ENCODE data around the gene CTSV.
"Not testable (repeated sequence)": the region's sequence is repeated elsewhere in the genome, so short reads cannot be mapped to it uniquely, and the experiment has no call there.

The CTSV gene

DNA sequence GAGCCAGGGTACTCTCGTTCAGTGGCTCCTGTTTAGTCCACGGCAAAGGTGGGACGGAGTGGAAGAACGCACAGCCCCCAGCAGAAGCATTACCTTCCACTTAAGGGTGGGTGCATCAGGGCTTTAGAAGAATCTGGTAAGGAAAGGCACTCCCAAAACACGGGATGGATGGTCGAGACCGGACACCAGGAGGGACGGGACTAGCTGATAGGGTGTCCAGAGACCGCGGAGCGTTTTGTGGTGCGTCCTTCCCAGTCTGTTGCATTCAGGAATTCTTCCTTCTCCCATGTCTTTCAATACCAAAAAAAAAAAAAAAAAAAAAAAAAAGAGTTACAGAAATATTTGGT is 545 bp upstream of the CTSV start:
- peak in 3 of 4 experiments; percentile 26 to 32 (median 30) for DNase-seq

- DNase-seq: not testable (repeated sequence)
These were observed 15.4 kb downstream of the CTSV start for GRCh38 chr9:97023505-97023904.

GRCh38 chr9:97013151-97014132 is 25.5 kb downstream of the CTSV start:
- DNase-seq: peak; percentile 65 to 75 (median 70)

GRCh38 chr9:97012617-97013016 is 26.3 kb downstream of the CTSV start:
- peak; percentile 2 to 14 (median 8) for DNase-seq

DNA sequence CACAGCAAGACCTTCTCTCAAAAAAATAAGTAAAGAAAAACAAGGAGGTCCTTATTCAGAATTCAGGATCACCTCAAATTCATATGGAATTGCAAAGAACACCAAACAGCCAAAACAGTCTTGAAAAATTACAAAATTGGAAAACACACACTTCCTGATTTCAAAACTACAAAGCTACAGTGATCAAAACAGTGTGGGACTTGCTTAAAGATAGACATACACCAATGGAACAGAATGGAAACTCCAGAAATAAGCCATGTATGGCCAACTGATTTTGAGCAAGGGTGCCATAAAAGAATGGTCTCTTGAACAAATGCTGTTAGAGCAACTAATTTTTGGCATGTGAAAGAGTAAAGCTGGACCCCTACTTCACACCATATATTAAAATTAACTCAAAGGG is 36.7 kb downstream of the CTSV start:
- DNase-seq: peak in 1 of 4 experiments; percentile 25

DNA sequence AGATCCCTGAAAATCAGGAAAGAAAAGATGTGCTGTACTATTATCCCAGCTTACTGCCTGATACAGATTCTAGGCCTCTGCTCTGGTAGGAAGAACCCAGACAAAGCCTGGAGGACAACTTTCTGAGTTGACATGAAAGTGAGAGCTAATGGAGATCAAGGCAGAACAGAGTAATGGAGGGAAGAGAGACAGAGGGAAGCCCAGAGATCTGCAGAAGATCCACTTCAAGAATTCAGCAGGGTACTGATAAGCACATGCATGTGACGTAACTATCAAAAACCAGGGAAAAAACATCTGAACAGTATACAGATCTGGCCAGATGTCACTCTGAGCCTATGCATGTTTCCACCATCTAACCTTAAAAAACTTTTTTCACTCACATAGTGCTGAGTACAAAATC is 37.6 kb downstream of the CTSV start:
- not testable (repeated sequence) for DNase-seq

DNA sequence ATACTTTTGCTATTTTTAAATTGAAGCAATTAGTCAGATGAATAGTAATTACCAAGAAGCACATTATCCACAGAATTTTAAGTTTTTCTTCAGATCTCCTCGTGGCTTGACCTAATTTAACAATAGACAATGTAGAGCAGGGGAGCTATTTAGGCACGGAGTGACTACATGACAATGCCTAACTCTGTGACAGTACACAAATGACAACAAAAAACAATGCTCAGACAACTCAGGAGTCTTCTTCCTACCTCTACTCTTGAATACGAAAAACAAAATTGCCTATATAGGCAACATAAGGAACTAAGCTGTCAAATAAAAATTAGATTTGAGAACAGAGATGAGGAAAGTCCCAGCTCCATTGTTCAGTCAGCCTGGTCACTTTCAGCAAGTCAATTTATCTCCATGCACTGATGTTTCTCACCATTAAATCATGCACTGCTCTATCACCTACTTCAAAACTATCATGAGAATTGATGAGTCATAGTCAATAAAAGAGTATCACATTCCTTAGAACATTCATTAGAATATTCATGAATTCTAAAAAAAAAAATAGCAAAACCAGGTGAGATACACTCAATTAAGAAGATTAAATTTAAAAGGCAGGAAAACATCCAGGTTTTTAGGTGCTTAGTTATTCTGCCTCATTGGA is 38.7 kb downstream of the CTSV start:
- DNase-seq: not testable (repeated sequence)

- peak in 1 of 4 experiments; percentile 3 for DNase-seq
These were observed 39.2 kb downstream of the CTSV start for GRCh38 chr9:96999733-97000132.

- not testable (repeated sequence) for DNase-seq
These were observed 41.8 kb downstream of the CTSV start for GRCh38 chr9:96997009-96997701.

GRCh38 chr9:96994531-96995016 is 44.4 kb downstream of the CTSV start:
- DNase-seq: not testable (repeated sequence)

DNA sequence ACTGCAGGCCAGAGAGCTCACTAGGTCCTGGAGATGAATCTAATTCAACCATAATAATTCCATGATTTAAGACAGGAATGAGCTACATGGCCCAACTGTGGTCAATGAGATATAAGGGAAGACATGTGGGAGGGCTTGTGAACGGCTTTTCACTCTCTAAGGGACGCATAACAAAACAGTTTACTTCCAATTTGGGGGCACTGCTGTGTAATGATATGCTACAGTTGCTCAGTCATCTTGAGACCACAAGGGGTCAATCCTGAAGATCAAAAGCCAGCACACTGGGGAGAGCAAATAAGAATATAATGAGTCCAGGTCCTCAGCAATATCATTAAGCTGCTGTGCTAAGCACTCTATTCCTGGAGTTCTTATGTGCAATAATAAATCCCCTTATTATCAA is 46.6 kb downstream of the CTSV start:
- DNase-seq: not testable (repeated sequence)

DNA sequence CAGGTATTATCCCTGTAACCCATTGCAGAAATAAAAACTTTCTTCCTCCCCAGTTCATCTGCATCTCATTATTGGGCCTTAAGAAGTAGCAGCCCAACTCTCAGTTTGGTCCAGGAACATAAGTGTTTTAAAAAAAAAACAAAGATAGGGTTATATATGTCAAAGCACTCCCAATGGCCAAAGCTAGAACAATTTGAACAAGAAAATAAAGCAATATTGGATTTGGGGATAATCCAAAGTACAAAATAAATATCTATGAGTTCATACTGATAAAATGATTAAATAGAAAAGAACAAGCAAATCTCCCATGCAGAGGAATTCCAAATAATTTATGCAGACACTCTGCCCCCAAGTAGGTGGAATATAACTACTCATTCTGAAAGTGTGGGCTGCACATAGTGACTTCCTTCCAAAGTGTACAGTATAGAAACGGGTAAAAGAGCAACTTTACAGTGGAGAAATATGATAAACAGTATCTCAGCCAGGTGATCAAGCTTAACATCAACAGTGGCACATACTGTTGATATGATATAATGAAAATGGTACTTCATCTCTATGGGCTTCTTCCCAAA is 49.1 kb downstream of the CTSV start:
- peak in 1 of 4 experiments; percentile 11 for DNase-seq

DNA sequence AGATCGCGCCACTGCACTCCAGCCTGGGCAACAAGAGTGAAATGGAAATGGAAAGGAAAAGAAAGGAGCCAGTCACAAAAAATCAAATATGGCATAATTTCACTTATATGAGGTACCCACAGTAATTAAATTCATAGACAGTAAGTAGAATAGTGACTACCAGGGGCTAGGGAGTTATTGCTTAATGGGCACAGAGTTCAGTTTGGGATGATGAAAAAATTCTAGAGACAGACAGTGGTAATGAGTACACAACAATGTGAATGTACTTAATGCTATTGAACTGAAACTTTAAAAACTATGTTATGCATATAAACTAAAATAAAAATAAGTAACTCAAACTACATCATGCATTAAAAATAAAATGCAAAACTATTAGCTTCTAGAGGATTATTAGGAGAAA is 54.1 kb downstream of the CTSV start:
- DNase-seq: not testable (repeated sequence)

- not testable (repeated sequence) for DNase-seq
These were observed 54.8 kb downstream of the CTSV start for GRCh38 chr9:96984139-96984538.

DNA sequence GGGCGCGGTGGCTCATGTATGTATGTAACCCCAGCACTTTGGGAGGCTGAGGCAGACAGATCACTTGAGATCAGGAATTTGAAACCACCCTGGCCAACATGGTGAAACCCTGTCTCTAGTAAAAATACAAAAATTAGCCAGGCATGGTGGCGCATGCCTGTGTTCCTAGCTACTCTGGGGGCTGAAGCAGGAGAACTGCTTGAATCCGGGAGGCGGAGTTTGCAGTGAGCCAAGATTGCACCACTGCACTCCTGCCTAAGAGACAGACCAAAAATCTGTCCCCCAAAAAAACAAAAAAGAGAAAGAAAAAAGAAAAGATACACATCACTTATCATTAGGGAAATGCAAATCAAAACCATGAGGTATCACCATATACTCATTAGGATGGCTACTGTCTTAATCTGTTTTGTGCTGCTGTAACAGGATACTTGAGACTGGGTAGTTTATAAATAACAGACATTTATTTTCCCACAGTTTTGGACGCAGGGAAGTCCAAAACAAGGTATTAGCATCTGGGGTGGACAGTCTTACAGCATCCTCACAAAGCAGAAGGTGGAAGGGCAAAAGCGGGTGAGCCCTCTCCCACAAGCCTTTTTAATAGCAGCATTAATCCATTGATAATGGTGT is 55.3 kb downstream of the CTSV start:
- not testable (repeated sequence) for DNase-seq

Data from suppressor macrophage (primary cell).